Activated naive CD8-positive, alpha-beta T cell treated with anti-CD3 and anti-CD28 coated beads, Interleukin-2, amount 50 U/mL, for 16 hours (primary cell): ENCODE measurements around the gene HMX1.

Experiments used
- DNase-seq: peaks from one replicate; pipeline ENCODE4 v3.0.0-alpha.2; 2020; ENCODE audit warnings: low read depth, low spot score

The HMX1 gene

DNA sequence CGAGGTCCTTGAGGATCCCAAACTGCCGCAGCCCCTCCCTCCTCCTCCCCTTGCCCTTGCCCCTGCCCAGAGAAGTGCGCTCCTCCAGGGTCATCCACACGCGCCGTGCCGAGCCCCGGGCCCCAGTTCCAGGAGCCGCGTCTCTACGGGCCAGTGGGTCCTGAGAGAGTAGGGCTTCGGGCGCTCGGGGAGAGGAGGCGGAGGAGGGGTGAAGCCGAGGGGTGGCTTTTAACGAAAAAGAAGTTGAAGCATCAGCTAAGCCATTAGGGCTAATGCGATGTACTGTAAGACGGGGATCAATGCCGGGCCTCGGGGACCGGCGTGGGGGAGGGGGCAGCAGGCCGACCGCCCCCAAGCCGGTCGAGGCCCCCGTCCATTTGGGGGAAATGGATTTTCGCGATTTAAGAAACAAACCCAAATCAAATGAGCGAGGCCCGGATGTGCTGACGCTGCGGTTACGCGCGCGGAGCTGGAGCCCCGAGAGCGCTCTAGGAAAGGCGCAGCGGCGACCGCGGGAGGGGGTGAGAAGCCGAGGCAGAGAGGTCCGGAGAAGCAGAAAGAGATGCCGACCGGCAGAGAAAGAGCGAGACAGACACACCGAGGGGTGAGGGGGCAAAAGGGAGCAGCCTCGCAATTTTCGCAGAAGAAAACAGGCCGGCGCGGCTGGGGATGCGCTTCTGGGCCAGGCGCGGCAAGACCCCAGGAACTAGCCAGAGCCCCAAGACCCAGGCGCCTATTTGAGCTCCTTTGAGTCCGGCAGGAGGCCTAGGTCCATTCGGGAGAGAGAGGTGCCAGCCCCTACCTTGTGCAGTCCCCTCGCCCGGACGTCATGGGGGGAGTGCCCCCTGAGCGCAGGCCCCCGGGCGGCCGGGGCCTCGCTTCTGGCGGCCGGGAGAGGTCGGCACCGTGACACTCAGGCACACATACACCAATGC, 13.6 kb downstream of the HMX1 start:
- no peak for DNase-seq

DNA sequence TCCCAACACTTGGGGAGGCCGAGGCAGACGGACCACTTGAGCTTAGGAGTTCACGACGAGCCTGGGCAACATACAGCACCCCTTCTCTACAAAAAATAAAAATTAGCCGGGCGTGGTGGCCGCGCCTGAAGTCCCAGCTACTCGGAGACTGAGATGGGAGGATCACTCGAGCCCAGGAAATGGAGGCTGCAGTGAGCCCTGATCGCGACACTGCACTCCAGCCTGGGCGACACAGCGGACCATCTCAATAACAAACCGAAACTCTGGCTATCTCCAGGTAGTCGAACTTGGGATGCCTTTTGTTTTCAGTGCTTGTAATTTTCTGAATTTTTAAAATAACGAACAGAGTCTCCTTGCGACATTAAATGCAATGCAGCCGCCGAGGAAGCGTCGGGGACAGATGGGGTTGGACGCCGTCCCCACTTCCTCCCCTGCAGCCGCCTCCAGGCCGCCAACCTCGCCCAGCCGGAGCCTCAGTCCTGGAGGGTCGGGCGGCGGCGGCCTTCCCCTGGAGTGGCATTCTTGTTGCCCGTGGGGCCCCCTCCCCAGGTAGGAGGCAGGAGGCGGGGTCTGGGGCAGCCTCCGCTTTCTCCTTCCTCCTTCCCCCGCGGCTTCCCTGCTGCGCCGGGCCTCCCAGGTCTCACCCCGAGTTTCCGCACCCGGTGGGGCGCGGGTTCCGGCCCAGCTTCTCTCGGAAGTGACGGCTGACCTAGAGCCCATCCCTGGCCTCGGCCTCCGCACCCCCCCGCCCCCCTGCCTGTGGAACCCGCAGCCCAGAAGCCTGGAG, 14.6 kb downstream of the HMX1 start:
- DNase-seq: no peak

DNA sequence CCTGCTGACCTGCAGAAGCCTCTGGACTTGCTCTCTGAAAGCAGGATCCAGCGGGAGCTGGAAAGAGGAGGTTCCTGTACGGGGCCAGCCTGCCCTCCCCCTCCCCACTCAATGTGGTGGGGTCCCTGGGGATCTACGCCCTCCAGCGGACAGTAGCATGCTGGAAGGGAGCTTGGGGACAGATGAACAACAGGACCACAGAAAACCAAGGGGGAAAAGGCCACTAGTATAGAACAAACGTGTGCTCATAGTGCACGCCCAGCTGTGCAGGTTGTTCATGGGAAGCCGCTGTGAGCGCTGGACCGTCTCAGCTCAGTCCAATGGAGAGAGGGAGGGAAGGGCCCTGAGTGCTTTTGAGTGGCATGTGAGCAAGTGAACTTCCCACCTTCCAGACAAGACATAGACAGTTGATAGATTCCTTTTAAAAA, 15.8 kb downstream of the HMX1 start:
- no peak for DNase-seq

DNA sequence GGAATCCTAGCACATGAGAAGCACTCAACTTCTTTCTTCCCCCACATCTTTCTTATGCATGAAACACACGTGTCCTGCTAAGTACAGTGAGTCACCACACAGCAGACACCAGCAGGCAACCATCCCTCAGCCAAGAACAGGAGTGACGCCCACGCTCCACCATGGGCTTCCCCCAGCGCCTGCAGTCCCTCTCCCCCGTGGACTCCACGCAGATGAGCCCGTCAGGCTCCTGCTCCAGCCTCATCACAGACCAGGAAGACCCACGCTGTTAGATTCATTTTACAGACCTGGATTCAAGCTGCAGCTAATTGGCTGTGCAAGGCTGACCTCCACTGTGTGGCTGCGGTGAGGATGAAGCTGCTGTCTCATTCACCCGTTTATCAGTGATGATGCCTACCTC, 16.7 kb downstream of the HMX1 start:
- no peak for DNase-seq

DNA sequence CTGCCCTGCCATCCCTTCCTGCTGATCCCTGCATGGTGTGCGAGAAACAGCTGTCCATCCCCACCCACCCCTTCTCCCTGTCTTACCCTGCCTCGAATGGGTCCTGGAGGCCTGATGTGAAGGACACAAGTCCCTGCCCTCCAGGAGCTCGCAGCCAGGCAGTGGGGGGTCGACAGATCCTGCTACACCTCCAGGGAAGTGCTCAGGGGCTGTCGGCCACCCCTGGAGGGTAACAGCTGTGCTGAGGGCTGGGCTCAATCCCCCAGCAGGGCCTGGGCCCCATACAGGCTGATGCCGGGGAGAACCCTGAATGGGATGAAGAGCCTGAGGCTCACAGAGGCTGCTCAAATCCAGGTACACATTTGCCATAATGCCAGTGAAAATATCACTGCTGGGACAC, 17.6 kb downstream of the HMX1 start:
- DNase-seq: no peak

DNA sequence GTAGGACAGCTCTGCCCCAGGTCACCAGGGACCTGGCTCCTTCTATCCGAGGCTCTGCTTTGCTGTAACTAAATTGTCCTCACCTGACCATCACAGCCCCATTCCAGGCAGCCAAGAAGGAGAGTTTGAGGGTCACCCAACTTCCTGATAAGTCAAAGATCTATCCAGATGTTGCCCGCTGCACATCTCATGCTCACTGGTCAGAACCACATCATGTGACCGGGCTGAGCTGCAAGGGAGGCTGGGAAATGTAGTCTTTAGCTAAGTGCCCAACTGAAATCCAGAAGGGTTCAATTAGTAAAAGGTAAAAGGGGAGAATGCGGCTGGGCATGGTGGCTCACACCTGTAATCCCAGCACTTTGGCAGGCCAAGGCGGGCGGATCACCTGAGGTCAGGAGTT, 18.4 kb downstream of the HMX1 start:
- no peak for DNase-seq

DNA sequence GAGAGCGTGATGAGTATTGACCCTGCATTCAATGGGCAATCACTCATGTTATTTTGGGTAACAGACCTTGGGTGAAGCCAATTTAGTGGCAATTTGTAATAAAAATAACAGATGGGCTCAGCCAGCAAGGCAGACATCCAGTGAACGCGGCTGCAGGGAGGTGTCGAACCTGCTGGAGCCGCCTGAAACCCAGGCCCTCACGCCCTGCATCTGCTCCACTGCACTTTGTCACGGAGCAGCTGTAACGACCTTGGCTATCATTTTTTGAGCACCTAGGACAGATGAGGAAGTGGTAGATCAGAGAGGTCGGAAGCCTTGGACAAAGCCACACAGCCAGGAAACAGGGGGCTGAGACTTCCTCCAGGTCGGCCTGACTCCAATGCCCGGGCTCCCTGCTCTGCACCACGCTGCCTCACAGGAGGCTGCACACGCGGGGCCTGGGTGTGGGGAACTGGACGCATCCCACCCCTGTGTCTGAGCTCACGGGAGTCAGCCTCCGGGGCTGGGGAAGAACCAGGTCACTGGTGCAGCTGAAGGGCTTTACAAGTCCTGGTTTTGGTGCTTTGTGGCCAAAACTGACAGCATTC, 19.4 kb downstream of the HMX1 start:
- no peak for DNase-seq

DNA sequence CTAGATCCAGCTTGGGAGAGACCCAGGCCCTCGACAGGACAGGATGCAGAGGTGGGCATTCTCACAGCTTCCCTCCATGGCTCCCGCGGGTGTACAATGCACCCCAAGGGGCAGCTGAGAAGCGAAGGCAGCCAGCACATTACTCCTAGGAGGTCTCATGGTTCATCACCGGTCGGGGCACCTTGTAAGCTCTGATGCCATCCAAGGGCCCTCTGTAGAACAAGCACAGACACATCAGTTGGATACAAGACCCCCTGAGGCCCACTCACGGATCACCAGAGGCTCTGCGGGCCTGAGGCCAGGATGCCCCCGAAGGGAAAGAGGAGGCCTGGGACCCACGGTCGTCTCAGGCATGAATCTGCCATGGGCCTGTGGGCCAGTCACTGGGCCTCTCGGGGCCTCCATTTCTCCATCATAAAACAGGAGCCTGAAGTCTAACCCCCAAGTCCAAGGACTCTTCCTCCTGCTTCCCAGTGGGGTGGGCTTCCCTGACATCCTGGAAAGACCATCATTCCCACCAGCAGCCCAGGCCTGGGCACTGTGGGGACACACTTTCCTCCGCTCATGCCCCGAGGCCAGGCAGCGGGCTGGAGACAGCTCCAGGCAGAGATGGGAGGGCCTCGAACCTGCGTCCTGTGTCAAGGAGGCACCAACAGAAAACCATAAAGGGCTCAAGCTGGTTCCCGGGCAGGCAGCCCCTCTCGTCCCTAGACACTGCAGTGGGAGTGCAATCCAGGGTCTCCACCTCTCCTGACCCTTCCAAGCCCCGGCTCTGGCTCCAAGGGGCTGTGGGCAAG, 20.1 kb downstream of the HMX1 start:
- no peak for DNase-seq

DNA sequence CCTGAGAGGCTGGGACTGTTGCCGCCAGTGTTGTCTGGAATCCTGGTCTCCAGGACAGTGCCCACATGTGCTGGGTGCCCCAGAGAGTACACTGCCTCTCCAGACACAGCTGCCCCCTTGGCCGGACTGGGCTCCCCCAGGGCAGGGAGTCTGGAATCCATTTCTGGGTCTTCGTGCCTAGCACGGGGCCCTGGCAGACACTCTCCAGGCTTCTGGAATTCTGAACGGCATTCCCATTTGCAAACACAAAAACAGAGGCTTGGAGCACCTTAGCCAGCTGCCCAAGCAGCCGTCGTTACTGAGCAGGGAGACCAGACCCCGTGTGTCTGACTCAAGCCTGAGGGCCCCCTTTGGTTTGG, 20.8 kb downstream of the HMX1 start:
- DNase-seq: no peak

DNA sequence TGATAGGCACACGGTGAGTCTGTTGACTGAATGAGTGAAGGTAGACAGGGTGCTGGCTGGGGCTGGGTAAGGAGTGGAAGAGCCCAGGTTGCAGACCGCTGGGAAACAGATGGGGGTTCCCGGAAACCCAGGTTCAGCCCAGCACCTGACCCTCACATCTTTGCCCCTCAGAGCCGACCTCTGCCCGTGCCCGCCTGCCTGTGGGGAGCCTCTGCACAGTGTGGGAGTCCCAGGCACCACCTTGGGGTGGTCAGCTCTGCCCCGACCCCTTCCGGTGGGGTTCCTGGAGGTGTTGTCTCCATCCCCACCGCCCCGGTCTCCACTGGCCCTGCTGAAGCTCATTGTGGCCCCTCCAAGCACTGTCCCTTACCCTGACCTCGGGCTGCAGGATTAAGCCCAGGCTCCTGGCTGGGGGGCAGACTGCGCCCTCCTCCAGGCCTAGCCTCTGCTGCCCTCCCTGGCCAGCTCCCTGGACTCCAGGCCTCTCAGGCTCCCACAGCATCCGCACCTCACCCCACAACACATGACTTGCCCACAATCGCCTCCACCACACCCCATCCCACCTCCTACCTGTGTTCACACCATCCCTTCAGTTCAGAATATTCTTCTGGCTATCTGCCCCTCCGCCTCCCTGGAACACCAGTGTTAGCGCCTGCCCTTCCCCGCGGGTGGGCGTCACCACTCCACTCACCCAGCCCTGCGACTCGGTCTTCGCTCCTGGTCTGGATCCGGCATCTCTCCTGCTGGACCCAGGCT, 21.4 kb downstream of the HMX1 start:
- no peak for DNase-seq

DNA sequence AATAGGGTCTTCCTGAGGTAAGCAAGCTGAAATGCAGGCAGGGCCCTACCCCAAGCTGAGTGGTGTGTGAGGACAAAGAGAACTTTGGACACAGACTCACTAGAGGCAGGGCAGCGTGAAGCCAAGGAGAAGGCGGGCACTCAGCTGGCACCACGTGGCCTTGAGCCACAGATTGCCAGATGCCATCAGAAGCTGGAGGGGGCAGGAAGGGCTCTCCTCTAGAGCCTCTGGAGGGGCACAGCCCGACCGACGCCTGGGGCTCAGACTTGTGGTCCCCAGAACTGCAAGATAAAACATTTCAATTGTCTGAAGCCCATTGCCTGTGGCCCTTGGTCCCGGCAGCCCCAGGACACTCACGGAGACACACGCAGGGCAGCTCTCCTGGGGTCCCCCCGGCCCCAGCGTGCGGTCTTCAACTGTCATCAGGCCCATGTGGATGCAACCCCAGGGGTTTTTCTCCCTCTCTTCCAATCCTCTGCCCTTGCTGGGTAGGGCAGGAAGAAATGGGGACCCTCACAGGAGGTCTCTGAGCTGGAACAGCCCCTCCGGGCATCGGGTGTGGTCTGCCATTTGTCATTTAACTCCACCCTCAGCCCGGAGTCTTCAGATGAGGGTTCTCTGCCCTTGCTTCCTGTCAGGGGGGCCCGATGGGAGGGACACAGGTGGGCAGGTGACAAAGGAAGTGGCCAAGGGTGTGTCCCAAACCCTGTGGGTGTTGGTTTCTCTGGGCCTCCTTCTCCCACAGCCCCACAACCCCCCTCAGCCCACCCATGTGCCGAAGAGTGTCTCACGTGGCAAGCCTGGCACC, 22.2 kb downstream of the HMX1 start:
- no peak for DNase-seq

DNA sequence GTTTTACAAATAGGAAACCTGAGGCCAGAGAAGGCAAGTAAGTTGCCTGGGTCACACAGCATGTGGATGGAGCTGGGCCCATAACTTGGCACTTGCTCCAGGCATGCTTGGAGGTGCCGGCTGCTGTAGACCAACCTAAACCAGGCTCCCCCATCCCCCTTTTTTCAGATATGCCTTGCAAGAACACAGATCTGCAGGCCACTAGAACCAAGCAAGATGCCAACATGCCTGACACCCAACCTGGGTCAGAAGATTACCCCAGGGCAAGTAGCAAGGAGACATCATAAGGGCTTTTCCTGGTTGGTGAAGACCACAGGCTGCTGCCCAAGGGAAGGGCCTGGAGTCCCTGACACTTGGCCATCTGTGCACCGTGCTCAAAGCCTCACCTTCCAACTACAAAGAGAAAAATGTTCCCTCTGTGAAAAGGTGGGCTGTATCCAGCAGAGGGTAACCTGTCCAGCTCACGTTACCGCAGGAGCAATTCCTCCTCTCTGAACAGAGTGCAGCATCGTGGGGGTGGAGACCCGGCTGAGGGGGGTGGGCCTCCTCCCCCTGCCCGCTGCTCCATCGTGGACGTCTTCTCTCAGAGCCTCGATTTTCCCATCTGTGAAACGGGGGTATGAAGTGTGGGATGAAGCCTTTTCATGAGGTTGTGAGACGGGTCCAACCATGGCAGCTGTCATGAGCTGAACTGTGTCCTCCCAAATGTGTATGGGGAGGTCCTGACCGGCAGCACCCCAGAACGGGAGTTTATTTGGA, 23.0 kb downstream of the HMX1 start:
- no peak for DNase-seq

DNA sequence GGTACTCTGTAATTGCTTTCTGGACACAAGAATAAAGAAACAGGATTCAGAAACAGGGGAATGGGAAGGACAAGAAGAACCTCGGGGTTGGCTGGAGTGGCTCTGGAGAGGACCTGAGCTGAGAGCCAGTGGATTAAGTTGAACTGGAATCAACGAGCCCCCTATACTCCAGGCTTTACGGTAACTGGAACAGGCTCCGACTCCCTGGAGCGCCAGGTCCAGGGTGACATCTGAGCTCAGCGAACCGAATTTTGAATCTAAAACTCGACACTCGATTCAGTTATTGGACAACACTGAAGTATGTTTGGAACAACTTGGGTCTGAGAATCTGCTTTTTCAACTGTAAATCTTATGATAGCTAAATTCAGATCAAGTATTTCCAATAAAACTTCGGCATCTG, 23.9 kb downstream of the HMX1 start:
- no peak for DNase-seq

DNA sequence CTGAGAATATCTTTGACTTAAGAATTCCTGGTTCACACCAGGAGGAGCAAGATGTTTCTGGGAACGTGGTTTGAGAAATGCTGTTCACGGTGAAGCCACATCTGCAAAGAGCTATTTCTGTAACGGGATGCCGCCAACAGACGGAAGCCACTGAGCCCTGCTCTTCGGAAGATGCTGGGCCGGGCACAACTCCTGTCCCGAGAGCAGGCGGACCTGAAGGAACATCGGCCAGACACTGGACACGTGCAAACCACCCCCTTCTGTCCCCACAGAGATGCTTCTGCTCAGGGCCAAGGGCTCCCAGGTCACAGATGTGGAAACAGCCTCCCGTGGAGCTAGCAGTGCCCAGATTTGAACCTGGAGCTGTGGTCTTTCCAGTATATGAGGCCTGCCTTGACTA, 24.3 kb downstream of the HMX1 start:
- no peak for DNase-seq

DNA sequence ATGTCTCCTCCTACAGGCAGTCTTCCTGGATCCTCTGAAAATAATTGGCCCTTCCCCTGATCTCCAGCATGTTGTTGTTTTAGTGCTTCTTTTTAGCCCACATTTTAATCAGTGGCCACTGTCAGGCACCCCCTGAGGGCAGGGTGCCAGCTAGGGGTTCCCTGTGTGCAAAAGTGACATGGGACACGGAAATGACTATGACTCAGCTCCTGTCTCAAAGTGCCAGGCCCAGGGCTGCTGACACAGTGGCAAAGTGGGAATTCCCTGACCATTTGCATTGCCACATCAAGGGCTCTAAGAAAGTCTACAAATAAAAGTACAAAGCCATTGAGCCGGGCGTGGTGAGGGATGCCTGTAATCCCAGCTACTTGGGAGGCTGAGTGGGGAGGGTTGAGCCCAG, 24.8 kb downstream of the HMX1 start:
- no peak for DNase-seq

DNA sequence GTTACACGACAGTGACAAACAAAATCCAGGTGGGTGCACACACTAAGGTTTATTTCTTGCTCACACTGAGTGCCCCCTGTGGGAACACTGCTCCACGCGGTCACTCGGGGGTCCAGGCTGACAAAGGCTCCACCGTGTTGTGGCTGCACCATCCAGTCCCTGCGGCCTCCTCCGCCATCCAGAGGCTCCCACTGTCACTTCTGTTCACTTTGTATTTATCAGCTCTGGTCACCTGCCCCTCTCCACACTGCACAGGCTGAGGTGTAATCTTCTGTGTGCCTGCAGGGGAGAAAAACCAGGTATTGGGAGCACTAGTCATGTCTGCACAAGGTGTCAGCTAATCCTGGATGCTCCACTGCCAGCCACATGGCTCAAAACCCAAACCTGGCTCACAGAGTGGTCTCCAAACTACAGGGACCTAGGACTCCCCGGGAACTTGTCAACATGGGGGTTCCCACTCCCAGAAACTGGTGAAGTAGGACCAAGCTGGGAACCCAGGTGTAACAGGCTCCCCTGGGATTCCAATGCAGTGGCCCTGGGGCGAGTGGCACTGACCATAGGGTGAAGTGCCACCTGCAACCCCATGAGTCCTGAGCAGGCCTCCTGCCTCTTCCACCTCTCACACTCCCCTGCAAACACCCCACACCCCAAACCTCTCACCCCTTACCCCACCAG, 25.5 kb downstream of the HMX1 start:
- DNase-seq: no peak

DNA sequence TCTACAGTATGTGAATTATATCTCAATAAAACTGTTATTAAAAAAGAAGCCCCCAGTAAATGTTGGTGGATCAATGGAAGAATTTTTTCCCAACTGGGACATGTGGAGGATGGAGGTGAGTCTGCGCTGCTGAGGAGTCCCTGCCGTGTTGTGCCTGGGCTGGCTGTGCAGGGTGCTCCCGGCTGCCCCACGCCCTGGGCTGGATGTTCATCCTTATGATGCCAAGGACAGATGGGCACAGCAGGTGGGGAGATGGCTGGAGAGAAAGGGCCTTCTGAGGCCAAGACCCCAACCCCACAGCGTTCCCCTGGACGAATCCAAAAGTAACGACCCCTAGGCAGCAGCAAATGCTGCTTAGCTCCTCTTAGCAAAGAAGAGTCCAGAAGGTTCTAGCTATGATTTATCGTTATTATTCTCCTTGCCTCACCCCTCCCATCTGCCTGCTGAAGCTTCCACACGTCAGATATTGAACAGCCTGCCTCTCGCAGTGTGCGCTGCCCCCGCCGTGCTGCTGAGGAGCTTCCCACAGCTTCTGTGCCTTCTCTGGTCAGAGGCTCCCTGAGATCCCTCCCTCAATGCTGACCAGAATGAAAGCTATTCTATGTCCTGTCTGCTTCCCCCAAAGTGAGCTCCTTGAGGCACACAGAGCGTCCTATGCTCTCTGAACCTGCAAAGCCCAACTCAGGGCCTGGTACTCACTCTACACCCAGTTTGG, 26.5 kb downstream of the HMX1 start:
- no peak for DNase-seq

DNA sequence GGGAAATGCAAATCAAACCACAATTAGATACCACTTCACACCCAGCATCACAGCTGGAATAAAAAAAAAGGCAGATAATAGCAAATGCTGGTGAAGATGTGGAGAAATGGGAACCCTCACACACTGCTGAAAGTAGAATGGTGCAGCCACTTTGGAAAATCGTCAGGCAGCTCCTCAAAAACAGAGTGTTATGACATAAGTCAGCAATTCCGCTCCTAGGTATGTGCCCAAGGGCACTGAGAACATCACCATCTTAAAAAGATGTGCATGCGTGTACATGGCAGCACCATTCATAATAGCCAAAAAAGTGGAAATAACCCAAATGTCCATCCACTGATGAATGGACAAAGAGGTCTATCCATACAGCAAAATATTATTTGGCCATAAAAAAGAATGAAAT, 28.0 kb downstream of the HMX1 start:
- no peak for DNase-seq
